GM23338 (cell line): ENCODE measurements around the gene MED27. TPM values are rescaled to one million over a fixed set of nuclear protein-coding genes. Genes with fewer than 3 reads are reported as not detected.

Experiments used
- ATAC-seq: fragments of 200-7000 bp; cut with Tn5 transposase; 3 replicates; pipeline ENCODE4 v1.9.1; 2020
- DNase-seq: peaks from one replicate; pipeline ENCODE4 v3.0.0-alpha.2; 2015; ENCODE audit warnings: low spot score
- H2AFZ ChIP-seq: fragments of 200-600 bp; sonication (generic); 2 replicates; pipeline ENCODE4 v1.8.0; 2016; ENCODE audit warnings: antibody characterized with exemption, mild to moderate bottlenecking, moderate library complexity
- H3F3A ChIP-seq: fragments of 200-600 bp; sonication (generic); replicated peaks from 2 replicates; pipeline ENCODE4 v1.8.0; 2017; ENCODE audit warnings: antibody characterized with exemption, mixed run types, low read depth
- H3K27ac ChIP-seq: fragments of 200-600 bp; sonication (generic); 2 replicates; pipeline ENCODE4 v1.6.1; 2016; ENCODE audit warnings: low read depth
- H3K27me3 ChIP-seq: fragments of 200-600 bp; sonication (generic); 2 replicates; pipeline ENCODE4 v1.8.0; 2016; ENCODE audit warnings: mild to moderate bottlenecking, mixed run types, moderate library complexity; ENCODE audit not compliant: insufficient read depth
- H3K36me3 ChIP-seq: fragments of 200-600 bp; sonication (generic); 2 replicates; pipeline ENCODE4 v1.8.0; 2016; ENCODE audit warnings: mild to moderate bottlenecking; ENCODE audit not compliant: insufficient read depth
- H3K4me1 ChIP-seq: fragments of 200-600 bp; sonication (generic); 2 replicates; pipeline ENCODE4 v1.8.0; 2016; ENCODE audit warnings: mild to moderate bottlenecking, moderate library complexity; ENCODE audit not compliant: insufficient read depth
- H3K4me2 ChIP-seq: fragments of 200-600 bp; sonication (generic); 2 replicates; pipeline ENCODE4 v1.7.1; 2017; ENCODE audit warnings: mixed run types
- H3K4me3 ChIP-seq: fragments of 200-600 bp; sonication (generic); 2 replicates; pipeline ENCODE4 v1.6.1; 2016; ENCODE audit warnings: mixed run types
- H3K79me2 ChIP-seq: fragments of 200-600 bp; sonication (generic); replicated peaks from 2 replicates; pipeline ENCODE4 v1.8.0; 2017; ENCODE audit warnings: mild to moderate bottlenecking; ENCODE audit not compliant: insufficient read depth
- H3K9me2 ChIP-seq: fragments of 200-600 bp; sonication (generic); 2 replicates; pipeline ENCODE4 v1.8.0; 2017; ENCODE audit not compliant: insufficient read depth
- H4K20me1 ChIP-seq: fragments of 200-600 bp; sonication (generic); replicated peaks from 2 replicates; pipeline ENCODE4 v1.8.0; 2017; ENCODE audit warnings: mild to moderate bottlenecking; ENCODE audit not compliant: insufficient read depth
- H3K27ac Mint-ChIP-seq: 2 replicates; pipeline ENCODE4 v1.8.0; 2020; ENCODE audit warnings: inconsistent platforms, mild to moderate bottlenecking, moderate library complexity, mixed read lengths
- H3K27me3 Mint-ChIP-seq: 3 replicates; pipeline ENCODE4 v1.8.0; 2022; ENCODE audit warnings: low read depth, mild to moderate bottlenecking, moderate library complexity, mixed read lengths, inconsistent platforms; ENCODE audit not compliant: insufficient read depth, poor library complexity
- H3K36me3 Mint-ChIP-seq: 3 replicates; pipeline ENCODE4 v1.8.0; 2021; ENCODE audit warnings: low read depth, mild to moderate bottlenecking, inconsistent platforms, moderate library complexity, mixed read lengths
- H3K4me1 Mint-ChIP-seq: 3 replicates; pipeline ENCODE4 v1.8.0; 2020; ENCODE audit warnings: mild to moderate bottlenecking, inconsistent platforms, mixed read lengths
- H3K4me3 Mint-ChIP-seq: 3 replicates; pipeline ENCODE4 v1.8.0; 2021; ENCODE audit warnings: moderate library complexity, mild to moderate bottlenecking, inconsistent platforms, mixed read lengths
- H3K9me3 Mint-ChIP-seq: 3 replicates; pipeline ENCODE4 v1.8.0; 2020; ENCODE audit warnings: moderate library complexity, mild to moderate bottlenecking, inconsistent platforms, mixed read lengths
- CTCF ChIP-seq, 2 experiments: fragments of 200-600 bp in 1 of 2; sonication (generic) in 1 of 2; conservative IDR thresholded peaks; 2 replicates each; pipeline versions ENCODE4 v1.5.1 to v1.6.1; 2016 to 2017; ENCODE audit warnings: antibody characterized with exemption in 2 of 2, low read depth in 2 of 2, mild to moderate bottlenecking in 2 of 2, moderate library complexity in 1 of 2
- ETS1 ChIP-seq: IDR thresholded peaks from 2 replicates; pipeline ENCODE4 v1.6.1; 2016; ENCODE audit warnings: antibody characterized with exemption
- EZH2 ChIP-seq: fragments of 200-600 bp; sonication (generic); IDR thresholded peaks from one replicate; pipeline ENCODE4 v1.8.0; 2017; ENCODE audit warnings: antibody characterized with exemption, mild to moderate bottlenecking, low read depth; ENCODE audit not compliant: unreplicated experiment
- EZH2phosphoT487 ChIP-seq: fragments of 200-600 bp; sonication (generic); IDR thresholded peaks from one replicate; pipeline ENCODE4 v1.8.1; 2018; ENCODE audit warnings: antibody characterized with exemption; ENCODE audit not compliant: unreplicated experiment
- JUNB ChIP-seq: IDR thresholded peaks from one replicate; pipeline ENCODE4 v1.6.1; 2016; ENCODE audit warnings: antibody characterized with exemption; ENCODE audit not compliant: unreplicated experiment
- NANOG ChIP-seq: IDR thresholded peaks from 2 replicates; pipeline ENCODE4 v1.6.1; 2016; ENCODE audit warnings: antibody characterized with exemption, borderline replicate concordance
- POLR2AphosphoS5 ChIP-seq: IDR thresholded peaks from 2 replicates; pipeline ENCODE4 v1.6.1; 2016; ENCODE audit warnings: antibody characterized with exemption, low read depth
- REST ChIP-seq: IDR thresholded peaks from one replicate; pipeline ENCODE4 v1.6.1; 2018; ENCODE audit warnings: antibody characterized with exemption; ENCODE audit not compliant: unreplicated experiment
- ZNF114 ChIP-seq: fragments of 250-450 bp; sonication (Bioruptor Pico); IDR thresholded peaks from 2 replicates; pipeline ENCODE4 v1.5.0; 2020; ENCODE audit warnings: mild to moderate bottlenecking, moderate library complexity
- ZNF331 ChIP-seq: fragments of 250-450 bp; sonication (Bioruptor Pico); IDR thresholded peaks from 2 replicates; pipeline ENCODE4 v1.5.0; 2020; ENCODE audit warnings: low read depth, mild to moderate bottlenecking, moderate library complexity
- polyA plus RNA-seq: library from polyadenylated mRNA; unstranded; fragments of >200 nt; fragmentation: Nextera tagmentation; extraction: Ambion mirVana; gene quantifications from 2 replicates; pipeline ENCODE4 v1.2.1, GENCODE V29; 2016
- total RNA-seq: library from RNA; depleted of rRNA; stranded (reverse); fragments of >200 nt; shearing (Covaris generic); gene quantifications from 2 replicates; pipeline ENCODE4 v1.2.3, GENCODE V29; 2014

Gene MED27
- total and polyA plus RNA-seq, 2 experiments from 2014 or later, result 30.6 to 35.0 TPM

GRCh38 chr9:131980267-131981016 is 99.2 kb downstream of the MED27 start (continued):
- TF ChIP-seq REST, result no peak
- no peak for TF ChIP-seq ZNF331 (CRISPR knock-in tag)
- no peak for TF ChIP-seq JUNB
- no peak for TF ChIP-seq ZNF114 (CRISPR knock-in tag)
- TF ChIP-seq ETS1, result no peak
- no peak for TF ChIP-seq EZH2

GRCh38 chr9:131977109-131977838 is 102.4 kb downstream of the MED27 start:
- Histone ChIP-seq H3K4me2 (no peak overlapping the region), H3K4me1 (no peaks in the 10 kb centered on the region), H3K36me3 (no peaks in the 10 kb centered on the region), H3K79me2 (no peaks in the 10 kb centered on the region; the same call in 1 of the 2 replicates), H4K20me1 (peaks cover 18% of the 10 kb centered on the region; the same call in 1 of the 2 replicates), H3K27me3 (no peaks in the 10 kb centered on the region), H3K9me2 (no peaks in the 10 kb centered on the region), H2AFZ (no peak overlapping the region), H3K4me3 (no peak overlapping the region), H3F3A (no peaks in the 10 kb centered on the region), H3K27ac (no peak overlapping the region)
- ATAC-seq (peak; percentile 42; the same call in 2 of the 3 replicates), DNase-seq (no peak)
- TF ChIP-seq ZNF114 (CRISPR knock-in tag) (no peak), EZH2phosphoT487 (no peak), NANOG (no peak), POLR2AphosphoS5 (no peak), EZH2 (no peak), CTCF (conservative IDR thresholded peaks at IDR 0.05; ENCODE audit: low read depth in 2 of 2) (no peak)
- no peak overlapping the region for H3K4me3 Mint-ChIP-seq
- H3K9me3 Mint-ChIP-seq, result no peaks in the 10 kb centered on the region
- H3K27me3 Mint-ChIP-seq, result no peaks in the 10 kb centered on the region
- no peak overlapping the region for H3K27ac Mint-ChIP-seq
- no peaks in the 10 kb centered on the region for H3K36me3 Mint-ChIP-seq
- peaks cover 4% of the 10 kb centered on the region; the same call in 2 of the 3 replicates for H3K4me1 Mint-ChIP-seq
